Measurements from ENCODE around the gene TMEM101.
"Not testable (repeated sequence)": the region's sequence is repeated elsewhere in the genome, so short reads cannot be mapped to it uniquely, and the experiment has no call there.

Gene TMEM101

GRCh38 chr17:43970366-43970765 is 44.4 kb downstream of the TMEM101 start:
- no peak overlapping the region for H3K4me3 ChIP-seq (ENCODE audit: low read depth, low read length)
- DNase-seq (ENCODE audit: low read depth): no peak
- no peak for TF ChIP-seq CTCF (IDR thresholded peaks at IDR 0.05; ENCODE audit: insufficient read depth, low read depth, low read length, missing control alignments)

DNA sequence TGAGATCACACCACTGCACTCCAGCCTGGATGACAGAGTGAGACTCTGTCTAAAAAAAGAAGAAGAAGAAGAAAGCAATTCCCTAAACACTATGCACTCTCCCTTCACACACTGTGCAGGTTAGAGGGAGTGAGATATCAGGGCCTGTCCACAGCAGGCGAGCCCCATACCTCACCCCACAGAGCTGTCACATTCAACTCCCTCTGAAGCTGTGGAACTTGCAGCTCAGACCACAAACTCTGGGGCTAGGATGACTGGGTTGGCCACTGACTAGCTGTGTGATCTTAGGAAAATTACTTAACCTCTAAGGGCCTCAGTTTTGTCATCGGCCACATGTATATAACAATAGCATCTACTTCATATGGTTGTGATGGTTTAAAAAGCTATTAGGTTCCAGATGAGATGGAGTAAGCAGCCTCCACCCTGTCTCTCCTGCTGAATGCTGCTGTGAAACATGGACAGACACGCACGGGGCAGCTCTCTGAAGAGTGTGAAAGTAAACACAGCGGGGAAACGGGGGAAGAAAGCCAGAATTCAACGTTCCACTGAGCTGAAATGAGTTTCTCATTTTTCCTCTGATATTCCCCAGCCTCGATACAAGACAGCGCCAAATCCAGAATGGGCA is 47.4 kb downstream of the TMEM101 start:
- no peak overlapping the region for H3K4me3 ChIP-seq (ENCODE audit: low read depth, low read length)
- no peak for TF ChIP-seq CTCF (IDR thresholded peaks at IDR 0.05; ENCODE audit: insufficient read depth, low read depth, low read length, missing control alignments)
- DNase-seq (ENCODE audit: low read depth): no peak

DNA sequence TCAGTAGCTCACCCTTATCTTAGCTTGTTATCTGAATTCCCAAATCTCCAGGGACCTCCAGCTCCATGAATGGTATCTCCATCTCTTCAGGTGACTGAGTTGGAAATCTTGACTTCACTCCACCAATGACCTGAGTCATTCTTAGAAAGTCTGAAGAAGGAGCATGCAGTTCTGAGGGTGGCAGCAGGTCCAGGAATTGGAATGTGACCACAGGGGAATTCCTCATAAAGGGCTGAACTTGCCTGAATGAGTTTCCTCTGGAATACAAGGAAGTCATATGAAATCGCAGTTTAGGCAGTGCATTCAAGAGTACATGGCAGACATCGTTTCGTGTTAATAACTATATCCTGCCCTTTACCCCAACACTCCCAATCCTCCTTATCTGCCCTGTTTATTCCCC is 48.5 kb downstream of the TMEM101 start:
- DNase-seq (ENCODE audit: low read depth): no peak
- TF ChIP-seq CTCF (IDR thresholded peaks at IDR 0.05; ENCODE audit: insufficient read depth, low read depth, low read length, missing control alignments): no peak

DNA sequence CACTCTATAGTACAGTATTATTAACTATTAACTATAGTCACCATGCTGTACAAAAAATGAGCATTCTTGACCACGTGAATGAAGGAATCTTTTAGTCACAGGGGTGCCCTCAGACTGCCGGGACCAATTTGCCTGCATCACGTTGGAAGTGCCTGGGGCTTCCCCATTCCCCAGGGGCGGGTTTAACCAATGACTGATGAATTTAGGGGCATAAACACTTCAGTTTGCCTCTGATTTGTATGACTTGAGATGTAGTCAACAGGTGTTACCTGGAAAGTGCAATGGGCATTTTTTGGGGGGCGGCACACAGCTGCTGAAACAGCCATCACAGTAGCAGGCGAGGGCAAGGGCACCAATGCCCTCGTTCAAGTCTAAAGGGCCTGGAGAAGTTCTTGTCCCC is 52.3 kb downstream of the TMEM101 start:
- TF ChIP-seq CTCF (IDR thresholded peaks at IDR 0.05; ENCODE audit: insufficient read depth, low read depth, low read length, missing control alignments): no peak

More for the DNA sequence above, 48.5 kb downstream of the TMEM101 start:
- H3K4me3 ChIP-seq (ENCODE audit: low read depth, low read length): no peak overlapping the region

DNA sequence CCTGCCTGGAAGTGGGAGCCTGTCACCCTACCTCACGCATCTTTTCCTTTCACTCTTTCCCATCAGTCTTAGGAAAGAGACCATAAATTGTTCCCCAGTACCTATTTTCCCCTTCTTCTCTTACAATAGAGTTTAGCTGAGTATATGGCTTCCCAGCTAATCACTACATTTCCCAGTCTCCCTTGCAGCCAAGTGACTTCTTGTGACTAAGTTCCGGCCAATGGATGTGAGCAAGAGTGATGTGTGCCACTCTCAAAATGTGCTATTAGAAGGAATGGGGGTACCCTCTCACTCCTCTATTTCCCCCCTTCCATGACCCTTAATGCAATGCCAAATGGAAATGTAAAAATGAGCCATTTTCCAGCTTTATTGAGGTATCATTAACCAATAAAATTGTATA is 52.8 kb downstream of the TMEM101 start:
- DNase-seq (ENCODE audit: low read depth): no peak
- TF ChIP-seq CTCF (IDR thresholded peaks at IDR 0.05; ENCODE audit: insufficient read depth, low read depth, low read length, missing control alignments): no peak
- no peak overlapping the region for H3K4me3 ChIP-seq (ENCODE audit: low read depth, low read length)

More for the DNA sequence above, 52.3 kb downstream of the TMEM101 start:
- no peak overlapping the region for H3K4me3 ChIP-seq (ENCODE audit: low read depth, low read length)
- no peak for DNase-seq (ENCODE audit: low read depth)

DNA sequence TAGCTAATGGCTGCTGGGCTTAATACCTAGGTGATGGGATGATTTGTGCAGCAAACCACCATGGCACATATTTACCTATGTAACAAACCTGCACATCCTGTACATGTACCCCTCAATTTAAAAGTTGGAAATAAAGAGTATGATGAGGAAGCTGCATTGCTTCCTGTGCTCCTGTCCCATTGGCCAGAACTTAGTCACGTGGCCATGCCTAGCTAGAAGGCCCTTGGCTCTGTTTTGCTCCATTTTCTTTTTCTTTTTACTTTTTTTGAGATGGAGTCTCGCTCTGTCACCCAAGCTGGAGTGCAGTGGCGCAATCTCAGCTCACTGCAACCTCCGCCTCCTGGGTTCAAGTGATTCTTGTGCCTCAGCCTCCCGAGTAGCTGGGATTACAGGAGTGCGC is 53.5 kb downstream of the TMEM101 start:
- not testable (repeated sequence) for H3K4me3 ChIP-seq (ENCODE audit: low read depth, low read length); DNase-seq (ENCODE audit: low read depth)
